Mucosa of descending colon (tissue), 3 donors: Measurements from ENCODE around the gene VPS13D. TPM values are rescaled to one million over a fixed set of nuclear protein-coding genes. Genes with fewer than 3 reads are reported as not detected.

Source experiments
- ATAC-seq: fragments of 200-7000 bp; cut with Tn5 transposase; one replicate; pipeline ENCODE4 v1.9.1; 2020; ENCODE audit warnings: mild to moderate bottlenecking, moderate library complexity
- DNase-seq, 3 donors: peaks; one replicate each; pipeline ENCODE4 v3.0.0-alpha.2; 2020
- H3K36me3 ChIP-seq: fragments of 200-600 bp; one replicate; pipeline ENCODE4 v1.8.0; 2021; ENCODE audit warnings: low read depth, mild to moderate bottlenecking
- H3K4me1 ChIP-seq: fragments of 200-600 bp; one replicate; pipeline ENCODE4 v1.8.0; 2021; ENCODE audit warnings: low read depth, mild to moderate bottlenecking
- H3K4me3 ChIP-seq: fragments of 200-600 bp; one replicate; pipeline ENCODE4 v1.8.0; 2021; ENCODE audit warnings: mild to moderate bottlenecking
- H3K9me3 ChIP-seq: fragments of 200-600 bp; one replicate; pipeline ENCODE4 v1.8.0; 2021; ENCODE audit warnings: mild to moderate bottlenecking
- CTCF ChIP-seq: fragments of 200-600 bp; IDR thresholded peaks from one replicate; pipeline ENCODE4 v1.8.0; 2022; ENCODE audit warnings: antibody characterized with exemption, mild to moderate bottlenecking
- intact Hi-C, 2 donors: fragments of 100-400 bp; cut with DNase I in 1 of 2; cut with micrococcal nuclease in 1 of 2; formaldehyde crosslinking; loops; one replicate each; pipeline versions ENCODE4 v1.11.0 to v1.11.1; 2022; cut with DNase I, micrococcal nuclease
- total RNA-seq, 3 donors: library from RNA; stranded (reverse); fragmentation: NEBNext Ultra II Directional in 2 of 3; extraction: Animal tissue kit (Norgen Biotek cat#: 25700) in 2 of 3; gene quantifications; one replicate each; pipeline versions ENCODE4 v1.2.1 to v1.2.4, GENCODE V29; 2021 to 2023
- donor health status: DM: no; HTN: no; CAD: no; lungs with moderate emphysema.
- donor health status: DM: no; HTN: no; CAD: no.
- donor health status: DM: no; HTN: yes; CAD: no.

The VPS13D gene
- total RNA-seq, 3 donors from 2014 or later, result 70.1 to 96.6 (median 96.6) TPM

- no peaks in the 10 kb centered on the region for H3K4me1 ChIP-seq
- intact Hi-C loops, result loop anchor here in 1 of 2 donors (10.0 kb wide), 1 partner anchor 379 kb away; no protein-coding TSS in a partner anchor
- peaks cover 8% of the 10 kb centered on the region for H3K36me3 ChIP-seq
- peak; percentile 46 for TF ChIP-seq CTCF
- no peak overlapping the region for H3K4me3 ChIP-seq
- peak; percentile 48 for ATAC-seq
- DNase-seq, result peak in 2 of 3 donors; percentile 40 to 49
- no peaks in the 10 kb centered on the region for H3K9me3 ChIP-seq
These were observed 45.5 kb downstream of the VPS13D start for GRCh38 chr1:12275370-12275769.

DNA sequence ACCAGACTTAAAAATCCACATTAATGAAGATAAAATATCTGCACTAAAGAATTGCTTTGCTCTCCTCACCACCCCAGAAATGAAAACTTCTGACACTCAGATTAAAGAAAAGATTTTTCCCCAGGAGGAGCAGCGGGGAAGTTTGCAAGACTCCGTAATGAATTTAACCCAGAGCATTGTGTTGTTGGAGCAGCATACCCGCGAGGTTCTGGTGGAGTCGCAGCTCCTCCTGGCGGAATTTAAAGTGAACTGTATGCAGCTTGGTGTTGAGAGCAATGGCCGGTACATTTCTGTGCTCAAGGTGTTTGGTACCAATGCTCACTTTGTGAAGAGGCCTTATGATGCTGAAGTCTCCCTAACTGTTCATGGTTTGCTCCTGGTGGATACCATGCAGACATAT, 46.4 kb downstream of the VPS13D start:
- DNase-seq, result no peak
- ATAC-seq, result peak; percentile 27
- Histone ChIP-seq H3K4me3 (no peak overlapping the region), H3K4me1 (no peaks in the 10 kb centered on the region), H3K9me3 (no peaks in the 10 kb centered on the region), H3K36me3 (peaks cover 8% of the 10 kb centered on the region)
- intact Hi-C loops, result loop anchor here in 1 of 2 donors (10.0 kb wide), 1 partner anchor 379 kb away; no protein-coding TSS in a partner anchor
- peak; percentile 9 for TF ChIP-seq CTCF

DNA sequence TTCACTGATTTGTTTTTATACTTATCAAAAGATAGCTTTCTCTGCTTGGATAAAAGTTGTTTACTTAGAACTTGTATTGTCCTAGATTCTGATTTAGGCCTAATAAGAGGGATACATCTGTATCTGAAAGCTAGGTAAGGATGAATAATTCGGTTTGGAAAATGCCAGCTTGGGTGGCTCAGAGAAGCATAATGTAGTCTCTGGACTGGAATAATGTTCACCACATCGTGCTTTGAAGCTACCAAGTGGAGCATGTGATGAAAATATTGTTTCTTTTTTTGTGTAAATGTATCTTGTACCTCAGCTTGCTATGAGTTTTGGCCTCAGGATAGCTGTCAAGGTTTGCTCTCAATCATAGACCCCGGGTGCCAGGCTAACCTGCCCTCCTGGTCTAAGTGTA, 49.2 kb downstream of the VPS13D start:
- no peak for DNase-seq
- no peak for ATAC-seq
- Histone ChIP-seq H3K4me3 (no peak overlapping the region), H3K4me1 (no peaks in the 10 kb centered on the region), H3K36me3 (peaks cover 8% of the 10 kb centered on the region), H3K9me3 (no peaks in the 10 kb centered on the region)
- intact Hi-C loops, result loop anchor here in 1 of 2 donors (10.0 kb wide), 1 partner anchor 376 kb away; no protein-coding TSS in a partner anchor
- TF ChIP-seq CTCF, result no peak

GRCh38 chr1:12279728-12280464, 50.1 kb downstream of the VPS13D start:
- no peaks in the 10 kb centered on the region for H3K4me1 ChIP-seq
- peaks cover 8% of the 10 kb centered on the region for H3K36me3 ChIP-seq
- intact Hi-C loops, result loop anchor here in 1 of 2 donors (10.0 kb wide), 1 partner anchor 375 kb away; no protein-coding TSS in a partner anchor
- H3K4me3 ChIP-seq, result no peak overlapping the region
- DNase-seq (no peak), ATAC-seq (no peak)
- H3K9me3 ChIP-seq, result no peaks in the 10 kb centered on the region
- no peak for TF ChIP-seq CTCF

DNA sequence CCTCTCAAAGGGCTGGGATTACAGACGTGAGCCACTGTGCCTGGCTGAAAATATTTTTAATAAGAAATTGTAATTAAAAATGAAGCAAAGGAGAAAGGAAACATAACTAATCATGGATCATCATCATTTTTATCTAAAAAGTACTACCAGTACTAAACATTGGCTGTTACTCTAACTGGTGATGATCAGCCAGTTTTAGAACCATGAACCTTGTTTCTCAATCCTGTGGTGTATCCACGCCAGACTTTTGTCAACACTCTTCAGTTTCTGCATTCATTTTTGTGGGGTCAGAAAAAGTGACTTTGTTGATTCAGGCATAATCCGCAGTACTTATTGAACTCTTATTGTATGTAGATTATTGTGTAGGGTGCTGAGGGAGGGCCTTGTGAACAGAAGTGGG, 52.3 kb downstream of the VPS13D start:
- ATAC-seq (no peak), DNase-seq (no peak)
- no peak overlapping the region for H3K4me3 ChIP-seq
- no peaks in the 10 kb centered on the region for H3K4me1 ChIP-seq
- H3K36me3 ChIP-seq, result peaks cover 2% of the 10 kb centered on the region
- H3K9me3 ChIP-seq, result no peaks in the 10 kb centered on the region
- TF ChIP-seq CTCF, result no peak
- intact Hi-C loops, result no loop called here
